GM18907 (cell line): ENCODE results near the gene PPP1R2.
A peak's percentile ranks its signal among the peaks of the same experiment; 100 is the strongest.

Experiments
- ATAC-seq: cut with Tn5 transposase; IDR thresholded peaks from one replicate; pipeline ENCODE4 v1.9.1; 2021; ENCODE audit warnings: mild to moderate bottlenecking, moderate library complexity; ENCODE audit not compliant: unreplicated experiment

Gene PPP1R2

DNA sequence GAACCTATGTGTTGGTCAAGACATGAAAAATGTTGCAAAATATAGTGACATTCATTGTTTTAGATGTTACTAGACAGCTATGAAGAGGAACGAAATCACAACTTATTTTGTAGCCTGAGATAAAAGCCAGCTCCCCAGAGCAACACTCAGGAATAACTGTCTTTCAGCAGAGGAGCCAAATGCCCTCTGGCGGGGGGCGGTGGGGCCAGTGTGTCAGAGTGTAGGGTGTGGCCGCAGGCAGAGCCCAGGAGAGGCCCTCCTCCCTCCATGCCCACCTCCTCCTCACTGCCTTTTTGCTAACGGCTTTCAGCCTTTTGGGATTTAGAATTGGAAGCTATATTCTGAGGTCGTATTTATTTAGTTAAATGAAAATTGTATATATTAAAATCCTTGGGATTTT is 23.7 kb upstream of the PPP1R2 start:
- ATAC-seq: no peak

- no peak for ATAC-seq
Observed at GRCh38 chr3:195565716-195566115, 22.6 kb upstream of the PPP1R2 start.

DNA sequence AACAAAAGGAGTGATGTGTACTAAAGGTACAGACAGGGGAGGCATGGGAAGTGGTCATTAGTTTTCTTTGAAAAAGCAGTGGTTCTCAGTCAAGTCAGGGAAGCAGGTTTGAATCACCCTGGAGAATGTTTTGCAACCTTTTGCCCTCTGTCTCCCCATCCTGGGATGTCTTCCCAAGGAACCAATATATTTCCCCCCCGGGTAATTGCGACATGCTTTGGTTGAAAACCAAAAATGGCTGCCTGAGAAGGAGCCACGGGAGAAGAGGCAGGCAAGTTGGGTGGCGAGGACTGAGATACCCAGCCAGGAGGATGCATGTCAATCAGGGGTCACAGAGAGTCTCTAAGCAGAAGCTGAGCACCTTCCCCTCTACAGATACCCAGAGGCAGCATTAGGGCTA is 20.2 kb upstream of the PPP1R2 start:
- ATAC-seq: no peak

DNA sequence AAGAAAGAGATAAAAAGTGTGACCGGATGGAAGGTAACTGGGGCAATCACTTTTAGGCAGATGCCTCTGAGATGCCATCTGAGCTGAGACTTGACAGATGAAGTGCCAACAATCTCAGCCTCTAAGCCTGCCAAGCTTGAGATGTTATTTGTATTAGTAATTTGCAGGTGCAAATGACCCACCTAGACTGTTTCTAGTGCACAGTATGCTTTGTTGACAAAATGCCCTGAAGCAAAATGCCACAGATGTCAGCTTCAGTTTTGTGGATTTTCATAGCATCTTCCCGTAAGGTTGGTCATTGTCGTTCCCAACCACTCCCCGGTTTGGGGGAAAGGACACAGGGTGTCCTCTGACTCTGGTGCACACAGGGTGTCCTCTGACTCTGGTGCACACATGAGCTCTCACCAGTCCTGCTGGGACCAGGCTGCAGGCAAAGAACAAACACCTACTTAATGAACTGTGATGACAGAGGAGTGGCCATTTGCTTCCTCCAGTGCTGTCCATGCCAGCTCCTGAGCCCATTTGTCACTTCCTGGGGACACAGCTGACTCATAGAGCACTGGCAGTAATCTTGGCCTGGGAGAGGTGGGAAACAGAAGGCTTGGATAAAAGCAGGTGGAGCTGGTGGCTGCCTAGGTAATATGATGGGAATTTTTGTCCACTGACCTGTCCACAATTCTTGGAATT is 16.7 kb upstream of the PPP1R2 start:
- no peak for ATAC-seq

DNA sequence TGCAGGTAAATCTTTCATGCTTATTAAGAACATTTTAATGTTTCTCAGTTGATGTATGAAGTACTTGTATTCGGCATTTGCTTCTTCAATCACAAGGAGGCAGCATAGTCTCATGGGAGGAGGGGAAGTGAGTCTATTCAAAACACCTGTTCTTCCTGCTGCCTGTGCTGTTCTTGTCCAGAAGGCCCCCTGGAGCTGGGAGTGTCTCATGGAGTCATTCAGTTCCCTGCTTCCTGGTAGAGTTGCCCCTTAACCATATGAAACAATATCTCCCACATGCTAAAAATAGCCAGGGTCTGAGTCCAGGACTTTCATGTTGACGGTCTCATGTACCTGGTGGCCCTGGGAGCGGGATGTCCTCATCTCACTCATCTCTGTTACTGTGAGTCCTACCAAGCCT is 15.5 kb upstream of the PPP1R2 start:
- ATAC-seq: no peak

- no peak for ATAC-seq
Observed at GRCh38 chr3:195557322-195557721, 14.2 kb upstream of the PPP1R2 start.

DNA sequence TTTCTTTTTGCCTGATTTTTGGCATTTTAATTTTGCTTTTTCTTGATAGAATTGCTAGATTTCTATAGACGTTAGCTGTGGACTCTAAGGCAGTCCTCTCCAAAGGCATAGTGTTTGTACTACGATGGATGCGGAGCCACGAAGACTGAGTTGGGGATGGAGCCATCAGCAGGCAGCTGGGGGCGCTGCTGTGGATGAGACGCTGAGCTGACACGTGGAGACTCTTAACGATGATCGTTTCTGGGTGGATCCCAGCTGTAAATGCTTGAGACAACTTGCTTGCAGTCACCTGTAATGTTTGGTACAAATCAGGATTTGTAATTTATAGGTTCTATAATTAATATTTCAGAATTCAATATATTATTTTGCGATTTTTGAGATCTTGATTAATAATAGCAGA is 13.3 kb upstream of the PPP1R2 start:
- ATAC-seq: no peak

- no peak for ATAC-seq
Observed at GRCh38 chr3:195555110-195555509, 12.0 kb upstream of the PPP1R2 start.

DNA sequence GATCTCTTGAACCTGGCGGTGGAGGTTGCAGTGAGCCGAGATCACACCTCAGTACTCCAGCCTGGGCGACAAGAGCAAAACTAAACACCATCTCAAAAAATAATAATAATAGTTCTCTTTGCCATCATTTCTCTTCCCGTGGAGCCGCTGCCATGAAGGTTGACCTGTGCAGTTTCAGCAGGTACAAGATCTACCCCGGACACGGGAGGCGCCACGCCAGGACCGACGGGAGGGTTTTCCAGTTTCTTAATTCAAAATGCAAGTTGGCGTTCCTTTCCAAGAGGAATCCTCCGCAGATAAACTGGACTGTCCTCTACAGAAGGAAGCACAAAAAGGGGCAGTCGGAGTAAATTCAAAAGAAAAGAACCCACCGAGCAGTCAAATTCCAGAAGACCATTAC is 11.3 kb upstream of the PPP1R2 start:
- ATAC-seq: no peak

- ATAC-seq: no peak
Observed at GRCh38 chr3:195553268-195553667, 10.1 kb upstream of the PPP1R2 start.

- ATAC-seq: no peak
Observed at GRCh38 chr3:195551381-195551978, 8.4 kb upstream of the PPP1R2 start.

DNA sequence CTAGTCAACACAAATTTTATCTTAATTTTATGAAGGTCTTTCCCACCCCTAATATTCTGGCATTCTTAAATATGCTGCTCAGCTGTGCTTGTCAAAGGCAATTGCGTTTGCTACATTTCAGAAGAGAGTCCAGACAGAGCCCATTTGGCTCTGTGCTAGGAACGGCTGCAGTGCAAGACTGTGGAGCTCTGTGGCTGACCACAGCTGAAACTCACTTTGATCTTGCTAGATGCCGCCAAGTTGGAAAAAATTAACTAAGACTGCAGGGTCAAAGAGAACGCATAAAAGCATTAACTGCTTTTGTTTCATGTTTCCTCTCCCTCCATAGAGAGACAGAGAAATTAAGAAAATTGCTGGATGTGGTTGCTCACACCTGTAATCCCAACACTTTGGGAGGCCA is 7.6 kb upstream of the PPP1R2 start:
- ATAC-seq: peak; percentile 51

DNA sequence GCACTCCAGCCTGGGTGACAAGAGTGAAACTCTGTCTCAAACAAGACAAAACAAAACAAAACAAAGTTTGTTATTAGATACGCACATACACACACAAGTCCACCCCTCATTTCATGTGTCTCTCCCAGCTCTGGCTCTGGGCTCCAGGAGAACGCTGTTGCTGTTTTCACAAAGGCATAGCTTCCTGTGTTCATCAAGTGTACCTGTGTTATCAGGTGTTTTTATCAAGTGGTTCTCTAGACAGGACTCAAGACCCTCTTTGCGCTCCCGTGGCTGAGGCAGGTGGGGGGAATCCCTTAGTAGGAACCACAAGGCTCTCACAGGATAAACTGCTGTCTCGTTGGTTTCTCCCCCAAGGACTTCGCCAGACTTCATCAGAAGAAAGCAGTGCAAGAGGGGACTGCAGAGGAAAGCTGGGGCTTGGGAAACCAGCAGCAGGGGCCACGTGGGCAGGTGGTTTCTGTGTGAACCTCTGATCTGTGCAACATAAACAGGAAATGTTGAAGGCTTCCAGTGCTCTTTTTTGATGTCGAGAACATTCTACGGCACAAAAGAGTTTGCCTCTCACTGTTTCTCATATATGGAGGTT is 6.9 kb upstream of the PPP1R2 start:
- ATAC-seq: peak; percentile 68

DNA sequence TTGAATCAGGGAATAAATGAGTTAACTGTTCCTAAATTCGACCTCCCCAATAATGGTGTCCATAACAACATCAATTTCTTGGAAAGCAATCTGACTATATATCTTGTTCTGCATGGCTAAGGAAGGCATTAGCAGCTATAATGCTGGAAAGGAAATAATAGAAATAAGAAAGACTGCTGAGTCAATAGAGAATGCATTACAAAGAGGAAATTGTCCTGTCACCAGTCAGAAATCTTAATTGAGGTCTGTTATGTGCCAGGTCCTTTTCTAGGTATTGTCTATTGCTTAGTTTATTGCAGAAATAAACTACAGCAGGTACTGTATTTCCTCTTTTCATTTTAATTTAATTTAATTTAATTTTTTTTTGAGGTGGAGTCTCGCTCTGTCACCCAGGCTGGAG is 5.9 kb upstream of the PPP1R2 start:
- no peak for ATAC-seq

- no peak for ATAC-seq
Observed at GRCh38 chr3:195548501-195548900, 5.4 kb upstream of the PPP1R2 start.

DNA sequence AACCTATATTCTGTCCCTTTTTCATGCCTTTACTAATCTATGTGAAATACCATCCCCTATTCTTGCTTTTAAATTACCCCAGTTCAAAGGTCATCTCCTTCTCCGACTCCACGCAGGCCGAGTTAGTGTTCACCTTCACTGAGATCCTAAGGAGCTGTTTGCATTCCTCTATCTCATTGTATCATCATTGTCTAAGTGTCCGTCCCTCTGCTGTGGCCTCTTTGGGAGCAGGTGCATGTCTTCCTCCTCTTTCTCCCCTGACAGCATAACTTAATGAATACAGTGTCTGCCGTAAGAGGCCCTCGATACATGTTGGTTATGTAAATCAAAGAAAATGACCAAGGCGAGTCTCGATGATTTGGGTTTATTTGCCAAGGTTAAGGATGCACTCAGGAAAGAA is 4.9 kb upstream of the PPP1R2 start:
- ATAC-seq: no peak

DNA sequence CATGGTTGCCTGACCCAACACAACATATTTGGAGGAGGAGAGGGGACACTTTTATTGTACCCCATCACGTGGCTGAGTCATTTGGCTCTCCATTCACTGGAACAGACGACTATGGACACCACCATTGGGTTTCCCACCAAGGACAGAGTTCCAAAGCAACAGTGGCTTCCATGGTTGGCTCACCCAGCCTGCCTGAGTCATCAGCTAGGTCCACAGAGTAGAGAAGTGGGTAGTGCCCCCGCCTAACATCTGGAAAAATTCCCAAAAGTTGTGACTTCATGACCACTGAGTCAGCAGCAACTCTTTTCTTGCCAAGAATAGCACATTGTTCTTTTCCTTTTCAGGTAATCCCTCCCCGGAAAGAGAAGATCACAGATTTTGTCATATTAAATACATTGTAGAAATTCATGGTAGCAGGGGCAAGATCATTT is 3.0 kb upstream of the PPP1R2 start:
- no peak for ATAC-seq

DNA sequence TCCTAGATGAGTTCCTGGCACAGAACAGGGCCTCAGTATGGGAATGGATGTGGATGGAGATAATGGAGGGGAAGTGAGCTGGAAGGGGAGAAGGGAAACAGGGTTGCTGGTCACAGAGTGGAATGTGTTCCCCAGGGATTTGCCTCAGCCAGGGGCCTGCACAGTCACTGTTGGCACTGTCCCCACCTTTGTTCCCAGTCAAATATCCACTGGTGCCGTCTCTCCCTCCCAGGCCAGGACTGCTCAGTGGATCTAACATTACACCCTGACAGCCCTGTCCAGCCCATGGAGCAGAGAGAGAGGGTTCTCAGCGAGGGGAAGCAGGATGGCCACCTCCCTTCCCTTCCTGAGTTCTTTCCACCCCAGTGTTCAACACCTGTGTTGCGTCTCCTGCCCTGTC is 1.5 kb upstream of the PPP1R2 start:
- ATAC-seq: no peak

DNA sequence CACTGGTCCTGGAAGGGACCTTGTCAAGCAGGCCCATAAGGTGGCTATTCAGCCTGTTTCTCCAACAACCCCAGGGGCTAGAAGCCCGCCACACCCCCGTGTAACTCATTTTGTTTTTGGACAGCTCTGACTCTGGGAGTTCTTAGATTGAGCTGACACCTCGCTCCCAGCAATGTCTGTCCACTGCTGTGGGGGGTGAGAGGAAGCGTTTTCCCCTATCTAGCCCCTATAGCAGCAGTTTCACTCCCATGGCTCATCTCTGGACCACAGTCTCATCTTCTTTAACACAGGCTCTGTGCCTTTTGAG is 1.1 kb upstream of the PPP1R2 start:
- ATAC-seq: no peak

- ATAC-seq: no peak
Observed at GRCh38 chr3:195543500-195544229, 540 bp upstream of the PPP1R2 start.

DNA sequence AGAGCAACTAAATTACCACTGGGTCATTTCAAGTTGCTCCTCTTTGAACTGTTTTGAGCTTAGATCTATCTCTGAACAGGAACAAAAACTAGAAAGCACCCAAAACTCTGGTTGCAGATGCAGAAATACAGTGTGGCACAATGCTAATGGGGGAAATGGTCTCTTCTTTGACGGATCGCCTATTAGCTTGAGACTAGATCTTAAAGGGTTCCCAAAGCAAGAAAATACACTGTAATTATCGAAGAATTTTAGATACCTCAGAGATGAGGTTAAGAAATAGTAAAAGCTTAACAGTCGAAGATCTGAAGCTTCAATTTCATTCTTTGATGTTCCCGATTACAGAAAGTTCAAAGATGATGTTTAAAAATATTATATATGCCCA is 818 bp downstream of the PPP1R2 start:
- no peak for ATAC-seq

DNA sequence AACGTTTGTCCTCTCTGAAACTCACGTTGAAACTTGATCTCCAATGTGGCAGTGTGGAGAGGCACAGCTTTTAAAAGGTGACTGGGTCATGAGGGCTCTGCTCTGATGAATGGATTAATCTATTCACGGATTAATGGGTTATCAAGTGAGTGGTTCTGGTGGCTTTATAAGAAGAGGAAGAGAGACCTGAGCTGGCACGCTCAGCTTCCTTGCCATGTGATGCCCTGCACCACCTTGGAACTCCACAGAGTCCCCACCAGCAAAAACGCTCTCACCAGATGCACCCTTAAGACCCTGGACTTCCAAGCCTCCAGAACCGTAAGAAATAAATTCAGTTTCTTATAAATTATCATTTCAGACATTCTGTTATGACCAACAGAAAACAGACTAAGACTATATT is 2.6 kb downstream of the PPP1R2 start:
- no peak for ATAC-seq
